ENCODE measurements around the gene ZNF485. TPM values are rescaled to one million over a fixed set of nuclear protein-coding genes. Genes with fewer than 3 reads are reported as not detected.

ZNF485 gene
- polyA plus RNA-seq, 3 donors: 0.19 to 0.79 (median 0.27) TPM

DNA sequence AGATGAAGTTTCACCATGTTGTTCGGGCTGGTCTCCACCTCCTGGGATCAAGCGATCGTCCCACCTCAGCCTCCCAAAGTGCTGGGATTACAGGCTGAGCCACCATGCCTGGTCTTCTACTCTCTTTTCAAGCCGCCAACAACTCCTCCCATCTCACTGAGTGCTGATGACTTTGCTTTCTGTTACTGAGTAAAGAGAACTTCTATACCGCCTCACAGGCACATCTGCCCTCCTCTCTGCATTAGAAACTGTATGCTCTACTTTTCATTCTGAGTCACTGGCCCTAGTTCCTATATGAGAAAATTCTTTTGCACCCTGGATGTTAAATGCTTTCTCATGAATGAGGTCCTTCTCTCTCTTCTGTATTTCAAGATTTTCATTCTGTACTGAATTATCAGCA is 29.7 kb upstream of the ZNF485 start:
- Histone ChIP-seq H3K9ac (ENCODE audit: insufficient read depth, low read length, poor library complexity, severe bottlenecking) (no peak overlapping the region), H3K27ac (ENCODE audit: low read depth in 1 of 2, low read length in 2 of 2) (no peak overlapping the region)
- H3K4me3 Mint-ChIP-seq: no peak overlapping the region

DNA sequence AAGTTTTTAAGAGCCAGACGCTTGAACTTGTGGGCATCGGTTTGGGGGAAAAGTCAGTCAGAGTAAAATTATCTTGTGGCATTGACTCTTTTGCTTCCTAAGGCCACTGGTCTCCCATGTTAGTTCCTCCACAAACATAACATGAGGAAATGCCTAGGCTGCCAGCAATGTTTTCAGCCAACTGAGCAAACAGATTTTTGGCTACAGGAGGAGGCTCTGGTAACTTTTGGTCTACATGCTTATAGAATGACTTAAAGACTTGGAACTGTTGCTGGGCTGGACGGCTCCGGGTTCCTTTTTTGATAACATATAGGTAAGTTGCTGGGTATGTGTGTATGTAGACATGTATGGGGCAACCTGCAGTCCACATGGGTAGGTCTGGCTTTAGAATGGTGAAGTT is 22.2 kb upstream of the ZNF485 start:
- Histone ChIP-seq H3K4me1 (ENCODE audit: control insufficient read depth in 1 of 2, insufficient read depth in 2 of 2, low read length in 2 of 2) (no peaks in the 10 kb centered on the region), H3K27ac (ENCODE audit: low read depth in 1 of 2, low read length in 2 of 2) (no peak overlapping the region), H3K79me2 (ENCODE audit: insufficient read depth, low read length) (no peaks in the 10 kb centered on the region), H3K27me3 (ENCODE audit: control insufficient read depth in 2 of 2, insufficient read depth in 2 of 2, low read length in 2 of 2) (no peaks in the 10 kb centered on the region), H4K20me1 (ENCODE audit: insufficient read depth, low read length) (no peaks in the 10 kb centered on the region), H3K9me3 (replicated peaks in 1 of 2; ENCODE audit: control insufficient read depth in 1 of 2, insufficient read depth in 1 of 2, low read length in 2 of 2) (peaks cover 0 to 5% of the 10 kb centered on the region in 2 donors), H3K4me3 (replicated peaks in 1 of 3; ENCODE audit: low read depth in 2 of 3, low read length in 3 of 3) (no peak overlapping the region), H3K9ac (ENCODE audit: insufficient read depth, low read length, poor library complexity, severe bottlenecking) (no peak overlapping the region), H2AFZ (ENCODE audit: insufficient read depth, low read depth, low read length, poor library complexity, severe bottlenecking) (no peak overlapping the region), H3K4me2 (replicated peaks; ENCODE audit: extremely low read depth, low read length, poor library complexity, severe bottlenecking) (no peak overlapping the region), H3K36me3 (replicated peaks in 1 of 2; ENCODE audit: control insufficient read depth in 1 of 2, insufficient read depth in 2 of 2, low read length in 2 of 2) (no peaks in the 10 kb centered on the region)
- peaks cover 2 to 20% (median 13%) of the 10 kb centered on the region in 7 donors for H3K9me3 Mint-ChIP-seq
- intact Hi-C loops (cut with micrococcal nuclease): no loop called here
- H3K4me1 Mint-ChIP-seq: no peaks in the 10 kb centered on the region
- 96% methylated on average over 2 of the region's 4 CpGs for WGBS (ENCODE audit: insufficient coverage)
- H3K27me3 Mint-ChIP-seq (ENCODE audit: low read depth in 3 of 3): peaks cover 0 to 4% (median 2%) of the 10 kb centered on the region in 3 donors
- TF ChIP-seq, protein P1, sequence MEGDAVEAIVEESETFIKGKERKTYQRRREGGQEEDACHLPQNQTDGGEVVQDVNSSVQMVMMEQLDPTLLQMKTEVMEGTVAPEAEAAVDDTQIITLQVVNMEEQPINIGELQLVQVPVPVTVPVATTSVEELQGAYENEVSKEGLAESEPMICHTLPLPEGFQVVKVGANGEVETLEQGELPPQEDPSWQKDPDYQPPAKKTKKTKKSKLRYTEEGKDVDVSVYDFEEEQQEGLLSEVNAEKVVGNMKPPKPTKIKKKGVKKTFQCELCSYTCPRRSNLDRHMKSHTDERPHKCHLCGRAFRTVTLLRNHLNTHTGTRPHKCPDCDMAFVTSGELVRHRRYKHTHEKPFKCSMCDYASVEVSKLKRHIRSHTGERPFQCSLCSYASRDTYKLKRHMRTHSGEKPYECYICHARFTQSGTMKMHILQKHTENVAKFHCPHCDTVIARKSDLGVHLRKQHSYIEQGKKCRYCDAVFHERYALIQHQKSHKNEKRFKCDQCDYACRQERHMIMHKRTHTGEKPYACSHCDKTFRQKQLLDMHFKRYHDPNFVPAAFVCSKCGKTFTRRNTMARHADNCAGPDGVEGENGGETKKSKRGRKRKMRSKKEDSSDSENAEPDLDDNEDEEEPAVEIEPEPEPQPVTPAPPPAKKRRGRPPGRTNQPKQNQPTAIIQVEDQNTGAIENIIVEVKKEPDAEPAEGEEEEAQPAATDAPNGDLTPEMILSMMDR (IDR thresholded peaks at IDR 0.05): no peak
- no peak overlapping the region for H3K27ac Mint-ChIP-seq
- no peak overlapping the region for H3K4me3 Mint-ChIP-seq
- no peaks in the 10 kb centered on the region for H3K36me3 Mint-ChIP-seq
- no peak for DNase-seq

More for the DNA sequence above, 29.7 kb upstream of the ZNF485 start:
- Histone ChIP-seq H3K27me3 (ENCODE audit: control insufficient read depth in 2 of 2, insufficient read depth in 2 of 2, low read length in 2 of 2) (peaks cover 0 to 9% of the 10 kb centered on the region in 2 donors), H3K4me2 (replicated peaks; ENCODE audit: extremely low read depth, low read length, poor library complexity, severe bottlenecking) (no peak overlapping the region), H3K36me3 (replicated peaks in 1 of 2; ENCODE audit: control insufficient read depth in 1 of 2, insufficient read depth in 2 of 2, low read length in 2 of 2) (no peaks in the 10 kb centered on the region), H4K20me1 (ENCODE audit: insufficient read depth, low read length) (no peaks in the 10 kb centered on the region), H3K4me3 (replicated peaks in 1 of 3; ENCODE audit: low read depth in 2 of 3, low read length in 3 of 3) (no peak overlapping the region), H3K4me1 (ENCODE audit: control insufficient read depth in 1 of 2, insufficient read depth in 2 of 2, low read length in 2 of 2) (peaks cover 9 to 13% of the 10 kb centered on the region in 2 donors), H3K79me2 (ENCODE audit: insufficient read depth, low read length) (no peaks in the 10 kb centered on the region), H2AFZ (ENCODE audit: insufficient read depth, low read depth, low read length, poor library complexity, severe bottlenecking) (no peak overlapping the region), H3K9me3 (replicated peaks in 1 of 2; ENCODE audit: control insufficient read depth in 1 of 2, insufficient read depth in 1 of 2, low read length in 2 of 2) (peaks cover 17 to 27% of the 10 kb centered on the region in 2 donors)
- peaks cover 2 to 4% of the 10 kb centered on the region in 2 donors for H3K36me3 Mint-ChIP-seq
- intact Hi-C loops (cut with micrococcal nuclease): no loop called here
- H3K27me3 Mint-ChIP-seq (ENCODE audit: low read depth in 3 of 3): peaks cover 10 to 22% (median 17%) of the 10 kb centered on the region in 3 donors
- H3K27ac Mint-ChIP-seq: no peak overlapping the region
- H3K4me1 Mint-ChIP-seq: peaks cover 11% of the 10 kb centered on the region
- DNase-seq: no peak
- TF ChIP-seq, protein P1 (IDR thresholded peaks at IDR 0.05): no peak
- peaks cover 19 to 56% (median 43%) of the 10 kb centered on the region in 7 donors for H3K9me3 Mint-ChIP-seq
- WGBS (ENCODE audit: insufficient coverage): 100% methylated on average over 2 of the region's 5 CpGs

Measured in CD14-positive monocyte (primary cell).